Neural progenitor cell (in vitro differentiated cells): ENCODE measurements around the gene TMEM9B. TPM values are rescaled to one million over a fixed set of nuclear protein-coding genes. Genes with fewer than 3 reads are reported as not detected.
"Not testable (repeated sequence)": the region's sequence is repeated elsewhere in the genome, so short reads cannot be mapped to it uniquely, and the experiment has no call there.

ENCODE experiments used
- DNase-seq: peaks from one replicate; pipeline ENCODE4 v3.0.0-alpha.2; 2016; ENCODE audit warnings: low spot score
- H2AFZ ChIP-seq: fragments of 200-600 bp; sonication (generic); replicated peaks from 2 replicates; pipeline ENCODE4 v1.6.1; 2016; ENCODE audit warnings: antibody characterized with exemption
- H3F3A ChIP-seq: fragments of 200-600 bp; sonication (generic); 2 replicates; pipeline ENCODE4 v1.6.1; 2016; ENCODE audit warnings: antibody characterized with exemption, low read depth
- H3K27ac ChIP-seq: fragments of 200-600 bp; sonication (generic); 2 replicates; pipeline ENCODE4 v1.5.1; 2016; ENCODE audit warnings: mild to moderate bottlenecking
- H3K27me3 ChIP-seq: fragments of 200-600 bp; sonication (generic); 2 replicates; pipeline ENCODE4 v1.6.1; 2016; ENCODE audit warnings: mild to moderate bottlenecking, moderate library complexity
- H3K36me3 ChIP-seq: fragments of 200-600 bp; sonication (generic); 2 replicates; pipeline ENCODE4 v1.5.1; 2016
- H3K4me1 ChIP-seq: fragments of 200-600 bp; sonication (generic); 2 replicates; pipeline ENCODE4 v1.6.1; 2016; ENCODE audit warnings: mixed run types
- H3K4me2 ChIP-seq: fragments of 200-600 bp; sonication (generic); 2 replicates; pipeline ENCODE4 v1.6.1; 2016
- H3K4me3 ChIP-seq: fragments of 200-600 bp; sonication (generic); 2 replicates; pipeline ENCODE4 v1.5.1; 2016
- H3K79me2 ChIP-seq: fragments of 200-600 bp; sonication (generic); 2 replicates; pipeline ENCODE4 v1.6.1; 2016; ENCODE audit warnings: low read depth
- H3K9ac ChIP-seq: fragments of 200-600 bp; sonication (generic); 2 replicates; pipeline ENCODE4 v1.6.1; 2016
- H3K9me3 ChIP-seq: fragments of 200-600 bp; sonication (generic); 2 replicates; pipeline ENCODE4 v1.5.1; 2016; ENCODE audit warnings: low read depth
- H4K20me1 ChIP-seq: fragments of 200-600 bp; sonication (generic); 2 replicates; pipeline ENCODE4 v1.6.1; 2016; ENCODE audit warnings: low read depth
- H3K27ac Mint-ChIP-seq: 3 replicates; pipeline ENCODE4 v1.8.0; 2021; ENCODE audit warnings: mixed read lengths
- H3K27me3 Mint-ChIP-seq: 2 replicates; pipeline ENCODE4 v1.8.0; 2022; ENCODE audit warnings: low read depth, mild to moderate bottlenecking, inconsistent platforms, moderate library complexity, mixed read lengths; ENCODE audit not compliant: insufficient read depth
- H3K36me3 Mint-ChIP-seq: 3 replicates; pipeline ENCODE4 v1.8.0; 2021; ENCODE audit warnings: mixed read lengths
- H3K4me1 Mint-ChIP-seq: 3 replicates; pipeline ENCODE4 v1.8.0; 2021; ENCODE audit warnings: mixed read lengths
- H3K4me3 Mint-ChIP-seq: 3 replicates; pipeline ENCODE4 v1.8.0; 2021; ENCODE audit warnings: mild to moderate bottlenecking, moderate library complexity, mixed read lengths
- H3K9me3 Mint-ChIP-seq: 3 replicates; pipeline ENCODE4 v1.8.0; 2020; ENCODE audit warnings: mixed read lengths
- EZH2 ChIP-seq: fragments of 200-600 bp; sonication (generic); IDR thresholded peaks from 2 replicates; pipeline ENCODE4 v1.6.1; 2017; ENCODE audit warnings: antibody characterized with exemption, mild to moderate bottlenecking, moderate library complexity
- EZH2phosphoT487 ChIP-seq: fragments of 200-600 bp; sonication (generic); IDR thresholded peaks from 2 replicates; pipeline ENCODE4 v1.6.1; 2017; ENCODE audit warnings: antibody characterized with exemption
- total RNA-seq: library from RNA; depleted of rRNA; stranded (reverse); fragments of >200 nt; gene quantifications from 2 replicates; pipeline ENCODE4 v1.2.3, GENCODE V29; 2015; ENCODE audit warnings: low replicate concordance
- TF ChIP-seq, protein P1 (sequence below): fragments of 200-600 bp; sonication (generic); IDR thresholded peaks from 2 replicates; pipeline ENCODE4 v1.5.1; 2017; ENCODE audit warnings: antibody characterized with exemption, mild to moderate bottlenecking

TMEM9B gene
- total RNA-seq, 1 donor from 2014 or later, result 17.6 TPM

DNA sequence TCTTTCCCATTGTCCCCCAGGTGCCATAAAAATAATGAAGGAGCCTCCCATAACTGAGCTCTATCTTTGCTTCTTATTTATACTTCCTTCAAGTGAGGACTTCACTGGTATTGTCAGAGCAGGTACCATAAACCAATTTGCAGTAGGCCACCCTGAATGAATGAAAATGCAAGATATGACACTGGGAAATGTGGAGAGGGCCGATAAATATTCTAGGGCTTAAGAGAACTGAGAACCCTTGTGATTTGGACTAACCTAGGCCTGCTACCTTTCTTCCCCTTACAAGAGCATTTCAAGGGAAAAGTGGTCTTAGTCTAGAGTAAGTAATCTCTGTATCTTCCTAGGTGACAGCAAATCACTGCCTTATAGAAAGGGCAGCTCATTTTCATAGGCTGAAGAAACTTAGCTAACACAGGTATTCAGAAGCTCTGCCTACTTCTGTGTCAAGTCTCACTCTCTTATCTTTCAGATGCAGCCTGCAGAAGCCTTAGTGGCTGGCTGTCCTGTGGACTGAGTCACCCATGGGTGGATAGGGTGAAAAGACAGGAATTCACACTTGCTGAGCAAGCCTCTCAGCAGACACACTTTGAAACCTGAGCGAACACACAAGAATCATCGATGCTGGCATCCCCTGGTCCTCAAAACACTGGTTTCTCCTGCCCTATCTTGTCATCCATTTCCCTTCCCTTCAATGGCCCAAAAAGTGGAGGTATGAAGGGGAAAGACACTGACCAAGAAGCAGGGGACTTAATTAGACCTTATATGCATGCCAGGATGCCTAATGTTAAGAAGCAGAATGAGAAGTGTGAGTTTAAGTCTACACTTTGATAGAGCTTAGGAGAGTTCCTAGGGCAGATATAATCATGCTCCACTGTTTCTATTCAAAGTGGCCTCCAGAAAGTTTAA, 24.3 kb upstream of the TMEM9B start:
- H3K9me3 Mint-ChIP-seq, result no peaks in the 10 kb centered on the region
- no peaks in the 10 kb centered on the region for H3F3A ChIP-seq
- H3K27ac ChIP-seq, result no peak overlapping the region
- no peaks in the 10 kb centered on the region for H3K9me3 ChIP-seq
- H3K4me1 ChIP-seq, result no peaks in the 10 kb centered on the region
- H3K4me3 ChIP-seq, result no peak overlapping the region
- DNase-seq, result no peak
- H3K4me3 Mint-ChIP-seq, result no peak overlapping the region
- H3K27me3 ChIP-seq, result no peaks in the 10 kb centered on the region
- no peak overlapping the region for H3K27ac Mint-ChIP-seq
- peaks cover 4% of the 10 kb centered on the region for H3K4me1 Mint-ChIP-seq
- H4K20me1 ChIP-seq, result no peaks in the 10 kb centered on the region
- no peak for TF ChIP-seq EZH2
- TF ChIP-seq, protein P1, sequence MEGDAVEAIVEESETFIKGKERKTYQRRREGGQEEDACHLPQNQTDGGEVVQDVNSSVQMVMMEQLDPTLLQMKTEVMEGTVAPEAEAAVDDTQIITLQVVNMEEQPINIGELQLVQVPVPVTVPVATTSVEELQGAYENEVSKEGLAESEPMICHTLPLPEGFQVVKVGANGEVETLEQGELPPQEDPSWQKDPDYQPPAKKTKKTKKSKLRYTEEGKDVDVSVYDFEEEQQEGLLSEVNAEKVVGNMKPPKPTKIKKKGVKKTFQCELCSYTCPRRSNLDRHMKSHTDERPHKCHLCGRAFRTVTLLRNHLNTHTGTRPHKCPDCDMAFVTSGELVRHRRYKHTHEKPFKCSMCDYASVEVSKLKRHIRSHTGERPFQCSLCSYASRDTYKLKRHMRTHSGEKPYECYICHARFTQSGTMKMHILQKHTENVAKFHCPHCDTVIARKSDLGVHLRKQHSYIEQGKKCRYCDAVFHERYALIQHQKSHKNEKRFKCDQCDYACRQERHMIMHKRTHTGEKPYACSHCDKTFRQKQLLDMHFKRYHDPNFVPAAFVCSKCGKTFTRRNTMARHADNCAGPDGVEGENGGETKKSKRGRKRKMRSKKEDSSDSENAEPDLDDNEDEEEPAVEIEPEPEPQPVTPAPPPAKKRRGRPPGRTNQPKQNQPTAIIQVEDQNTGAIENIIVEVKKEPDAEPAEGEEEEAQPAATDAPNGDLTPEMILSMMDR, result no peak
- TF ChIP-seq EZH2phosphoT487, result no peak
- H3K79me2 ChIP-seq, result no peaks in the 10 kb centered on the region
- H3K27me3 Mint-ChIP-seq, result peaks cover 4% of the 10 kb centered on the region
- H3K9ac ChIP-seq, result no peak overlapping the region
- H3K4me2 ChIP-seq, result no peak overlapping the region
- H3K36me3 Mint-ChIP-seq, result peaks cover 6% of the 10 kb centered on the region
- no peak overlapping the region for H2AFZ ChIP-seq
- peaks cover 3% of the 10 kb centered on the region for H3K36me3 ChIP-seq

DNA sequence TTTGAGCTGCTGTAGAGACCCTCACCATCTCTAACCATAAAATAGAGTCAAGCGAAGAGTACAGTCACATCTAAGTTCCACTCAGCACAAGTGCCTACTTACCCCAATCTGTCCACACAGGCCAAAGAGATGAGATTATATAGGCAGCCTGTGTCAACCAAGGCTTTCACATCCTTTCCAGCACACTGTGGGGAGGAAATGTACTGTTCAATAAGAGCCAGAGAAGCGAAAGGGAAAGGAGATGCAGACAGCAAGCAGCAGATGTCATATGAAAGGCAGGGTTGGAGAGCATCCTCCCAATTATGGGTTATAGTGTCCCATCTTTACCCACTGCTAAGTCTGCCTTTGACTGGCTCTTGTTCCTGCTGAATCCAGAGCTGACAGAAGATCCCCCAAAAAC, 23.2 kb upstream of the TMEM9B start:
- Histone ChIP-seq H4K20me1 (no peaks in the 10 kb centered on the region), H2AFZ (no peak overlapping the region), H3K79me2 (no peaks in the 10 kb centered on the region), H3K36me3 (peaks cover 3% of the 10 kb centered on the region), H3K9me3 (no peaks in the 10 kb centered on the region), H3K4me2 (no peak overlapping the region), H3K9ac (no peak overlapping the region), H3K4me1 (no peaks in the 10 kb centered on the region), H3K27me3 (no peaks in the 10 kb centered on the region), H3F3A (no peaks in the 10 kb centered on the region), H3K27ac (no peak overlapping the region), H3K4me3 (no peak overlapping the region)
- Mint-ChIP-seq H3K27me3 (no peaks in the 10 kb centered on the region), H3K27ac (no peak overlapping the region), H3K4me3 (no peak overlapping the region), H3K36me3 (peaks cover 7% of the 10 kb centered on the region), H3K9me3 (no peaks in the 10 kb centered on the region), H3K4me1 (no peaks in the 10 kb centered on the region)
- TF ChIP-seq EZH2 (no peak), EZH2phosphoT487 (no peak)
- TF ChIP-seq, protein P1, result no peak
- DNase-seq, result no peak

DNA sequence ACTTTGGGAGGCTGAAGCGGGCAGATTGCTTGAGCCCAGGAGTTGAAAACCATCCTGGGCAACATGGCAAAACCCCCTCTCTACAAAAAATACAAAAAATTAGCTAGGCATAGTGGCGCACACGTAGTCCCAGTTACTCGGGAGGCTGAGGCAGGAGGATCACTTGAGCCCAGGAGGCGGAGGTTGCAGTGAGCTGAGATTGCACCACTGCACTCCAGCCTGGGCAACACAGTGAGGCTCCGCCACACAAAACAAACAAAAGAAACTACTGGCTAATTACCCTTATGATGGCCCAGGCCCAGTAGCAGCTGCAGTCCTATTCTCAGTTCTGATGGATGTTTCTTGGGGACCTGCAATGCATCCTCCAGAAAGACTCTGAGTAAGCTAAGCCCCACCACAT, 22.5 kb upstream of the TMEM9B start:
- H3K36me3 ChIP-seq, DNase-seq, H3F3A ChIP-seq, H3K4me1 ChIP-seq, H3K27me3 Mint-ChIP-seq, H3K9me3 Mint-ChIP-seq, H3K4me3 ChIP-seq, H4K20me1 ChIP-seq, H3K4me3 Mint-ChIP-seq, H3K9ac ChIP-seq, H3K27me3 ChIP-seq, H3K27ac ChIP-seq, H3K36me3 Mint-ChIP-seq, H3K27ac Mint-ChIP-seq, H3K79me2 ChIP-seq, H3K4me1 Mint-ChIP-seq, H3K9me3 ChIP-seq, H2AFZ ChIP-seq, H3K4me2 ChIP-seq: not testable (repeated sequence)

DNA sequence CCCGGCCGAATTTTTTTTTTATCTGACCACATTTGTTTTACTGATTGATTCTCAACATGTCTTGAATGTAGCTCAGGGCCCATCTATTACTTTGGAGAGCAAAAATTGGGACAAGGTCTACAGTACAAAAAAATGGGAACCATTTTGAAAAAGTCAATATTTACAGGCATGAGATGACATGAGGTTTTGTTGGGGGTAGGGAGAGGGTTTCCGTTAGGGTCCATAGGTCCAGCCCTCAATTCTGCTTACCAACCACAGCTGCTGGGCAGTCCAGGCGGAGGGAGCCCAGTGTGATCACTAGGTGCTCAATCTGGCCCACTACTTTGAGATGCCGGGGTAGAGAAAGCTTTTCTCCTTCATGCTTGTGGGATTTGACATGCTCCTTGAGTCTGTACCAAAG, 21.2 kb upstream of the TMEM9B start:
- Histone ChIP-seq H3K79me2 (no peaks in the 10 kb centered on the region), H3K27ac (no peak overlapping the region), H3K9ac (no peak overlapping the region), H3K9me3 (no peaks in the 10 kb centered on the region), H3F3A (no peaks in the 10 kb centered on the region), H3K4me1 (no peaks in the 10 kb centered on the region), H3K36me3 (peaks cover 3% of the 10 kb centered on the region), H3K4me2 (no peak overlapping the region), H3K27me3 (no peaks in the 10 kb centered on the region), H2AFZ (no peak overlapping the region), H3K4me3 (no peak overlapping the region), H4K20me1 (no peaks in the 10 kb centered on the region)
- TF ChIP-seq EZH2 (no peak), EZH2phosphoT487 (no peak)
- TF ChIP-seq, protein P1, result no peak
- peaks cover 10% of the 10 kb centered on the region for H3K36me3 Mint-ChIP-seq
- no peaks in the 10 kb centered on the region for H3K9me3 Mint-ChIP-seq
- no peak for DNase-seq
- H3K4me3 Mint-ChIP-seq, result peak overlapping the region; percentile 4
- H3K27ac Mint-ChIP-seq, result no peak overlapping the region
- no peaks in the 10 kb centered on the region for H3K27me3 Mint-ChIP-seq
- H3K4me1 Mint-ChIP-seq, result peaks cover 2% of the 10 kb centered on the region
